H1 (cell line): ENCODE results near the gene ZNF582. TPM values are rescaled to one million over a fixed set of nuclear protein-coding genes. Genes with fewer than 3 reads are reported as not detected.

Experiments used
- CTCF ChIP-seq, 3 experiments: IDR thresholded peaks; 1 replicate in 2 of 3; 2 replicates in 1 of 3; pipeline versions ENCODE4 v1.5.1 to v1.6.1; 2011; ENCODE audit warnings: low read length in 3 of 3, mild to moderate bottlenecking in 3 of 3, inconsistent platforms in 2 of 3, low read depth in 1 of 3, moderate library complexity in 1 of 3; ENCODE audit not compliant: insufficient read depth in 1 of 3; ENCODE audit errors: control extremely low read depth in 1 of 3
- EGR1 ChIP-seq: IDR thresholded peaks from 2 replicates; pipeline ENCODE4 v1.6.1; 2011; ENCODE audit warnings: low read depth, low read length, borderline replicate concordance
- EZH2 ChIP-seq: fragments of 200-600 bp; sonication (generic); IDR thresholded peaks from 2 replicates; pipeline ENCODE4 v1.7.1; 2012; ENCODE audit warnings: low read depth, mild to moderate bottlenecking, moderate library complexity, low read length, inconsistent platforms; ENCODE audit not compliant: severe bottlenecking
- POLR2A ChIP-seq, 2 experiments: IDR thresholded peaks; 1 replicate in 1 of 2; 2 replicates in 1 of 2; pipeline ENCODE4 v1.6.1; 2011; ENCODE audit warnings: low read depth in 2 of 2, low read length in 2 of 2, mild to moderate bottlenecking in 2 of 2; ENCODE audit errors: control extremely low read depth in 1 of 2
- RXRA ChIP-seq: IDR thresholded peaks from 2 replicates; pipeline ENCODE4 v1.6.1; 2011; ENCODE audit warnings: low read depth, mild to moderate bottlenecking, low read length, moderate library complexity; ENCODE audit not compliant: insufficient read depth
- SP1 ChIP-seq: IDR thresholded peaks from 2 replicates; pipeline ENCODE4 v1.6.1; 2011; ENCODE audit warnings: low read depth, low read length
- TBP ChIP-seq: IDR thresholded peaks from 2 replicates; pipeline ENCODE4 v1.6.1; 2011; ENCODE audit warnings: low read depth, low read length, improper control_type of control experiment
- YY1 ChIP-seq: IDR thresholded peaks from 2 replicates; pipeline ENCODE4 v1.6.1; 2011; ENCODE audit warnings: low read depth, mild to moderate bottlenecking, low read length
- polyA plus RNA-seq, 7 experiments: library from polyadenylated mRNA; depleted of rRNA in 3 of 7; stranded (reverse) in 5 of 7; unstranded in 2 of 7; fragments of >200 nt in 5 of 7; fragments of 200-250 nt in 2 of 7; gene quantifications; 1 replicate in 5 of 7; 2 replicates in 1 of 7; 4 replicates in 1 of 7; pipeline versions ENCODE4 v1.2.1 to v1.2.3, GENCODE V29; 2011 to 2013; ENCODE audit warnings: missing spikeins in 2 of 7, mixed read lengths in 2 of 7
- total RNA-seq: library from RNA; stranded (reverse); fragmentation: NEBNext Ultra II Directional; extraction: Animal tissue kit (Norgen Biotek cat#: 25700); gene quantifications from 2 replicates; pipeline ENCODE4 v1.2.1, GENCODE V29; 2021

ZNF582 gene
- total and polyA plus RNA-seq, 2 of the 8 experiments (the other 6 are each of a cell fraction or from before 2014, with no cell fraction given): 3.8 to 5.8 TPM

- TF ChIP-seq EZH2 (no peak), CTCF (IDR thresholded peaks at IDR 0.05; ENCODE audit: control extremely low read depth in 1 of 3, insufficient read depth in 1 of 3, low read depth in 1 of 3, low read length in 3 of 3) (peak in 2 of 3 experiments; percentile 46 to 72; a peak in 3 of 4 replicates), POLR2A (IDR thresholded peaks at IDR 0.05; ENCODE audit: control extremely low read depth in 1 of 2, low read depth in 2 of 2, low read length in 2 of 2) (no peak), RXRA (no peak), EGR1 (no peak), TBP (no peak), SP1 (0 out of 2 replicates have a peak, but pooled peaks have one; percentile 13), YY1 (no peak)
- TF ChIP-seq, all 59 proteins: peak for 6
Measured at GRCh38 chr19:56348289-56348877, 45.0 kb downstream of the ZNF582 start (continued).
